Heart left ventricle (tissue), 13 donors: Measurements from ENCODE around the gene UBE2M.

ENCODE experiments used
- POLR2A ChIP-seq, 2 donors: fragments of 450-650 bp; IDR thresholded peaks; one replicate each; pipeline ENCODE4 v1.6.1; 2017; ENCODE audit warnings: antibody characterized with exemption in 2 of 2, mild to moderate bottlenecking in 2 of 2, moderate library complexity in 2 of 2
- TF ChIP-seq, protein P1 (sequence below), 12 donors: fragments of 200-600 bp; sonication (generic) in 4 of 12; IDR thresholded peaks; one replicate each; pipeline versions ENCODE4 v1.5.0 to v1.8.0; 2018 to 2022; ENCODE audit warnings: antibody characterized with exemption in 12 of 12, mild to moderate bottlenecking in 5 of 12
- donor health status: ischemic (EF 13 %, LVEDD 7.1; RV severe dilation, severe dysfunction).
- donor health status: DM: no; HTN: yes; CAD: no.
- donor health status: DM: no; HTN: no; CAD: no.
- donor health status: ischemic (EF 25% LVEDD 6.9; RV normal size, moderate dysfunction).
- donor health status: ischemic (EF 25% LVEDD 5.7; RV mildly dilated, moderate dysfunction).
- donor health status: ischemic (EF 35%, LVEDD 5.7; RV mildly dilated, moderate dysfunction).
- donor health status: nonischemic (EF 11% LVEDD 7.7; RV severe dilation, severe dysfunction).
- donor health status: DM: yes; HTN: yes; CAD: no.
- donor health status: PGD.
- donor health status: ischemic (EF 29% LVEDD 5.4; RV normal size, mild dysfunction).
- donor health status: nonischemic (EF 23%, LVEDD 6.1; RV moderate dilation, normal function).

DNA sequence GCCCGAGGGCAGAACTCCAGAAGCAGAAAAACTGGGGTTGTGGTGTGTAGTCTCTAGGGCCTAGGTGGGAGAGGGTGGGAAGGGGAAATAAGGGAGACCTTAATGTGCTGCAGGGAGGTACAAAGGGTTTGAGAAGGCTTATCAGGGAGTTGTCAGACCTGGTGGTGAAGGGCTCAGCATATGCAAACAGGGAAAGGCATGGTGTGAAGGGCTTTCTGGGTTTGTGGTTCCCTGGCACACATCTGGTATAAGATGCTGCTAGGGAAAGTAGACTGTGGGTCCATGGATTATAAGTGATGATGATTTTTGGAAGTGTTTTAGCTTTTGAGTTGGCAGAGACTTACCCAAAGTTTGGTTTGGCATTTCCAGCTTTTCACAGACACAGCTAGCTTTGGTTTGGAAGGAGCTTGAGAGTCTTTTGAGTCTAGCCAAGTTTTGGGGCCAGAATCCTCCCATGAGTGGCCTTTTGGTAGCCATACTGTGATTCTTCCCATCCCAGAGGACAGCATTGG, 12.3 kb downstream of the UBE2M start:
- TF ChIP-seq, protein P1, sequence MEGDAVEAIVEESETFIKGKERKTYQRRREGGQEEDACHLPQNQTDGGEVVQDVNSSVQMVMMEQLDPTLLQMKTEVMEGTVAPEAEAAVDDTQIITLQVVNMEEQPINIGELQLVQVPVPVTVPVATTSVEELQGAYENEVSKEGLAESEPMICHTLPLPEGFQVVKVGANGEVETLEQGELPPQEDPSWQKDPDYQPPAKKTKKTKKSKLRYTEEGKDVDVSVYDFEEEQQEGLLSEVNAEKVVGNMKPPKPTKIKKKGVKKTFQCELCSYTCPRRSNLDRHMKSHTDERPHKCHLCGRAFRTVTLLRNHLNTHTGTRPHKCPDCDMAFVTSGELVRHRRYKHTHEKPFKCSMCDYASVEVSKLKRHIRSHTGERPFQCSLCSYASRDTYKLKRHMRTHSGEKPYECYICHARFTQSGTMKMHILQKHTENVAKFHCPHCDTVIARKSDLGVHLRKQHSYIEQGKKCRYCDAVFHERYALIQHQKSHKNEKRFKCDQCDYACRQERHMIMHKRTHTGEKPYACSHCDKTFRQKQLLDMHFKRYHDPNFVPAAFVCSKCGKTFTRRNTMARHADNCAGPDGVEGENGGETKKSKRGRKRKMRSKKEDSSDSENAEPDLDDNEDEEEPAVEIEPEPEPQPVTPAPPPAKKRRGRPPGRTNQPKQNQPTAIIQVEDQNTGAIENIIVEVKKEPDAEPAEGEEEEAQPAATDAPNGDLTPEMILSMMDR (IDR thresholded peaks at IDR 0.05) = no peak
- TF ChIP-seq POLR2A (IDR thresholded peaks at IDR 0.05) = no peak
